HEK293 (cell line): ENCODE results near the gene IL17B.

ENCODE experiments used
- CTCF ChIP-seq: fragments of 450-650 bp; formaldehyde crosslinking; IDR thresholded peaks from 2 replicates; pipeline ENCODE4 v1.5.1; 2016; ENCODE audit warnings: missing biosample characterization, missing genetic modification characterization
- ZBTB10 ChIP-seq: fragments of 450-650 bp; formaldehyde crosslinking; IDR thresholded peaks from 2 replicates; pipeline ENCODE4 v1.5.1; 2016; ENCODE audit warnings: missing biosample characterization, missing genetic modification characterization
- ZBTB8A ChIP-seq: fragments of 450-650 bp; formaldehyde crosslinking; IDR thresholded peaks from 2 replicates; pipeline ENCODE4 v1.5.1; 2016; ENCODE audit warnings: missing biosample characterization, missing genetic modification characterization
- ZNF184 ChIP-seq: fragments of 450-650 bp; IDR thresholded peaks from 2 replicates; pipeline ENCODE4 v1.5.1; 2018; ENCODE audit warnings: missing biosample characterization, mild to moderate bottlenecking, missing genetic modification characterization
- ZNF274 ChIP-seq, 2 experiments: fragments of 200-500 bp in 1 of 2; fragments of 450-650 bp in 1 of 2; sonication (Bioruptor generic) in 1 of 2; formaldehyde crosslinking in 1 of 2; IDR thresholded peaks; 2 replicates each; pipeline versions ENCODE4 v1.5.1 to v1.6.1; 2014 to 2016; ENCODE audit warnings: borderline replicate concordance in 1 of 2, inconsistent platforms in 1 of 2, low read length in 1 of 2, missing biosample characterization in 1 of 2, missing genetic modification characterization in 1 of 2
- ZNF48 ChIP-seq: fragments of 450-650 bp; formaldehyde crosslinking; IDR thresholded peaks from 2 replicates; pipeline ENCODE4 v1.5.1; 2016; ENCODE audit warnings: missing biosample characterization, missing genetic modification characterization

- TF ChIP-seq ZNF184 (no peak), CTCF (no peak), ZNF48 (tag by site-specific recombination) (no peak), ZBTB8A (no peak), ZNF274 (IDR thresholded peaks at IDR 0.05; ENCODE audit: low read length) (no peak), ZNF274 (tag by site-specific recombination; IDR thresholded peaks at IDR 0.05; ENCODE audit: borderline replicate concordance) (no peak), ZBTB10 (tag by site-specific recombination) (no peak)
These were observed 21.2 kb upstream of the IL17B start for GRCh38 chr5:149400304-149400703.
